Heart right ventricle (tissue), 16 donors: ENCODE measurements around the gene ABI3. TPM values are rescaled to one million over a fixed set of nuclear protein-coding genes. Genes with fewer than 3 reads are reported as not detected.

ENCODE experiments used
- ATAC-seq, 8 donors: fragments of 200-7000 bp; cut with Tn5 transposase; one replicate each; pipeline ENCODE4 v1.9.1; 2020; ENCODE audit warnings: mild to moderate bottlenecking in 8 of 8, moderate library complexity in 8 of 8, moderate number of reproducible peaks in 1 of 8
- DNase-seq, 2 donors: peaks; one replicate each; pipeline ENCODE4 v3.0.0-alpha.2; 2020
- H3K27ac ChIP-seq, 10 donors: fragments of 200-600 bp; sonication (generic) in 2 of 10; one replicate each; pipeline versions ENCODE4 v1.5.0 to v1.8.0; 2020 to 2022; ENCODE audit warnings: mild to moderate bottlenecking in 3 of 10
- H3K27me3 ChIP-seq, 7 donors: fragments of 200-600 bp; one replicate each; pipeline ENCODE4 v1.8.0; 2021 to 2022; ENCODE audit warnings: mild to moderate bottlenecking in 2 of 7
- H3K36me3 ChIP-seq, 9 donors: fragments of 200-600 bp; sonication (generic) in 1 of 9; one replicate each; pipeline versions ENCODE4 v1.5.0 to v1.8.0; 2020 to 2022; ENCODE audit warnings: mild to moderate bottlenecking in 2 of 9
- H3K4me1 ChIP-seq, 9 donors: fragments of 200-600 bp; sonication (generic) in 1 of 9; one replicate each; pipeline versions ENCODE4 v1.5.0 to v1.8.0; 2020 to 2022; ENCODE audit warnings: mild to moderate bottlenecking in 4 of 9
- H3K4me3 ChIP-seq, 10 donors: fragments of 200-600 bp; sonication (generic) in 2 of 10; one replicate each; pipeline versions ENCODE4 v1.5.0 to v1.8.0; 2020 to 2022; ENCODE audit warnings: mild to moderate bottlenecking in 7 of 10, moderate library complexity in 2 of 10
- H3K9me3 ChIP-seq, 11 donors: fragments of 200-600 bp in 10 of 11; sonication (generic) in 2 of 11; one replicate each; pipeline versions ENCODE4 v1.5.0 to v1.8.0; 2013 to 2022; ENCODE audit warnings: mild to moderate bottlenecking in 2 of 11, control low read depth in 1 of 11, moderate library complexity in 1 of 11
- CTCF ChIP-seq, 9 donors: fragments of 200-600 bp; sonication (generic) in 2 of 9; IDR thresholded peaks; one replicate each; pipeline versions ENCODE4 v1.5.0 to v1.8.0; 2021 to 2022; ENCODE audit warnings: antibody characterized with exemption in 9 of 9, mild to moderate bottlenecking in 5 of 9, moderate library complexity in 1 of 9
- WGBS, 2 donors: extraction: QIAGEN DNeasy Blood & Tissue Kit; methylation state at CpG; one replicate each; pipeline ENCODE4 v1.1.7; 2013; ENCODE audit warnings: inconsistent platforms in 1 of 2; 5-methylcytosine and 5-hydroxymethylcytosine counted together
- intact Hi-C, 10 donors: fragments of 100-400 bp; cut with DNase I; formaldehyde crosslinking; loops; one replicate each; pipeline versions ENCODE4 v1.11.1 to v1.14.2; 2022
- polyA plus RNA-seq, 2 donors: library from polyadenylated mRNA; stranded (reverse); fragments of 200-250 nt; gene quantifications; one replicate each; pipeline ENCODE4 v1.2.3, GENCODE V29; 2013
- total RNA-seq, 10 donors: library from RNA; stranded (reverse); fragmentation: NEBNext Ultra II Directional in 3 of 10; extraction: Animal tissue kit (Norgen Biotek cat#: 25700) in 3 of 10; gene quantifications; one replicate each; pipeline versions ENCODE4 v1.2.1 to v1.2.4, GENCODE V29; 2021 to 2023
- donor health status: Arrhythmogenic right ventricular cardiomyopathy.
- donor health status: ischemic (EF 13 %, LVEDD 7.1; RV severe dilation, severe dysfunction).
- donor health status: healthy with polysubstance abuse.
- donor health status: DM: no; HTN: yes; CAD: no.
- donor health status: DM: no; HTN: no; CAD: no.
- donor health status: ischemic (EF 25% LVEDD 6.9; RV normal size, moderate dysfunction).
- donor health status: ischemic (EF 25% LVEDD 5.7; RV mildly dilated, moderate dysfunction).
- donor health status: healthy.
- donor health status: DM: yes; HTN: yes; CAD: no.
- donor health status: Ischemic cardiomyopathy.
- donor health status: ischemic (EF 35%, LVEDD 5.7; RV mildly dilated, moderate dysfunction).
- donor health status: nonischemic (EF 11% LVEDD 7.7; RV severe dilation, severe dysfunction).
- donor health status: DM: yes; HTN: yes; CAD: no.
- donor health status: PGD.
- donor health status: ischemic (EF 29% LVEDD 5.4; RV normal size, mild dysfunction).
- donor health status: nonischemic (EF 23%, LVEDD 6.1; RV moderate dilation, normal function).

ABI3 gene
- total and polyA plus RNA-seq, 12 donors, result 2.3 to 10.8 (median 5.1) TPM

GRCh38 chr17:49224198-49224996 lies 13.9 kb downstream of the ABI3 start:
- Histone ChIP-seq H3K36me3 (peaks cover 0 to 15% (median 0%) of the 10 kb centered on the region in 9 donors), H3K4me1 (peaks cover 2 to 41% (median 27%) of the 10 kb centered on the region in 9 donors), H3K9me3 (no peaks in the 10 kb centered on the region), H3K27ac (peak overlapping the region in 1 of 10 donors; percentile 20), H3K4me3 (peak overlapping the region in 9 of 10 donors; percentile 6 to 41 (median 34)), H3K27me3 (peaks cover 0 to 72% (median 51%) of the 10 kb centered on the region in 7 donors)
- peak in 7 of 8 donors; percentile 11 to 32 (median 21) for ATAC-seq
- intact Hi-C loops, result loop anchor here in 7 of 10 donors (5.0 to 10.0 kb wide), 6 partner anchors 42 to 170 kb away; no protein-coding TSS in a partner anchor
- TF ChIP-seq CTCF (IDR thresholded peaks at IDR 0.05), result no peak
- peak in 1 of 2 donors; percentile 34 for DNase-seq
- WGBS, 2 donors, result 1 to 2% methylated on average over 95 of the region's 95 CpGs

GRCh38 chr17:49224997-49225337 lies 14.5 kb downstream of the ABI3 start:
- Histone ChIP-seq H3K27me3 (peaks cover 0 to 66% (median 48%) of the 10 kb centered on the region in 7 donors), H3K4me1 (peaks cover 2 to 43% (median 32%) of the 10 kb centered on the region in 9 donors), H3K27ac (peak overlapping the region in 1 of 10 donors; percentile 20), H3K36me3 (peaks cover 0 to 15% (median 0%) of the 10 kb centered on the region in 9 donors), H3K4me3 (peak overlapping the region in 8 of 10 donors; percentile 6 to 41 (median 36)), H3K9me3 (no peaks in the 10 kb centered on the region)
- WGBS, 2 donors, result 9 to 20% methylated on average over 11 of the region's 11 CpGs
- ATAC-seq, result peak in 2 of 8 donors; percentile 5 to 8
- no peak for DNase-seq
- intact Hi-C loops, result loop anchor here (5.0 to 10.0 kb wide), 7 partner anchors 33 to 170 kb away; no protein-coding TSS in a partner anchor
- no peak for TF ChIP-seq CTCF (IDR thresholded peaks at IDR 0.05)

GRCh38 chr17:49225554-49226236 lies 15.2 kb downstream of the ABI3 start:
- 75 to 79% methylated on average over 8 of the region's 8 CpGs for WGBS, 2 donors
- Histone ChIP-seq H3K4me3 (no peak overlapping the region), H3K9me3 (no peaks in the 10 kb centered on the region), H3K36me3 (peaks cover 0 to 15% (median 0%) of the 10 kb centered on the region in 9 donors), H3K4me1 (peaks cover 2 to 48% (median 36%) of the 10 kb centered on the region in 9 donors), H3K27me3 (peaks cover 0 to 60% (median 41%) of the 10 kb centered on the region in 7 donors), H3K27ac (no peak overlapping the region)
- ATAC-seq, result no peak
- intact Hi-C loops, result loop anchor here in 9 of 10 donors (2.0 to 10.0 kb wide), 8 partner anchors 33 to 169 kb away; no protein-coding TSS in a partner anchor
- no peak for DNase-seq
- TF ChIP-seq CTCF (IDR thresholded peaks at IDR 0.05), result no peak

GRCh38 chr17:49226771-49227435 lies 16.4 kb downstream of the ABI3 start:
- H3K27me3 ChIP-seq, result peaks cover 0 to 64% (median 39%) of the 10 kb centered on the region in 7 donors
- no peak for ATAC-seq

More at GRCh38 chr17:49226771-49227435, 16.4 kb downstream of the ABI3 start:
- Histone ChIP-seq H3K9me3 (no peaks in the 10 kb centered on the region), H3K4me3 (no peak overlapping the region), H3K36me3 (peaks cover 0 to 10% (median 0%) of the 10 kb centered on the region in 9 donors), H3K27ac (no peak overlapping the region), H3K4me1 (peaks cover 2 to 55% (median 36%) of the 10 kb centered on the region in 9 donors)
- DNase-seq, result no peak
- 72 to 78% methylated on average over 3 of the region's 3 CpGs for WGBS, 2 donors
- intact Hi-C loops, result loop anchor here in 9 of 10 donors (2.0 to 10.0 kb wide), 8 partner anchors 34 to 168 kb away; no protein-coding TSS in a partner anchor
- no peak for TF ChIP-seq CTCF (IDR thresholded peaks at IDR 0.05)
